ENCODE data around the gene MARCOL.

Gene MARCOL

DNA sequence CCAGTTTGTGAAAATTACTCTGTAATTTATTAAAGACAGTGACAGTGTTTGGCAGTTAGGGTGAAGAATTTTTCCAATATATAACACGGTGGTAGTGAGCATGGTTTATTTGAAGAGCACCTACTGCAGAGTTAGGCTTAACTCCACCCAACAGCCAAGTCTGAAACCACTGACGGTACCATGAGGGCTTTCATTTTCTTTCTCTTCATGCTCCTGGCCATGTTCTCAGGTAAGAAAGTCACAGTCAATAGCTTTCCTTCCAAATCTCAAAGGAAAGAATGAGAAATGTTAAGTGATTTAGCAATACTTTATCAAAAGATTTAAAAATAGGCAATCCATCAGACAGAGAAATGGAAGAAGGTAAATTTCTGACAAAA lies at the start of gene MARCOL:
Gene MARCOL, plus strand, starts transcription at position 108 of the 377 bp plus-strand sequence. Its CDS starts 73 bp downstream, at position 181.
- DNase-seq = no peak

DNA sequence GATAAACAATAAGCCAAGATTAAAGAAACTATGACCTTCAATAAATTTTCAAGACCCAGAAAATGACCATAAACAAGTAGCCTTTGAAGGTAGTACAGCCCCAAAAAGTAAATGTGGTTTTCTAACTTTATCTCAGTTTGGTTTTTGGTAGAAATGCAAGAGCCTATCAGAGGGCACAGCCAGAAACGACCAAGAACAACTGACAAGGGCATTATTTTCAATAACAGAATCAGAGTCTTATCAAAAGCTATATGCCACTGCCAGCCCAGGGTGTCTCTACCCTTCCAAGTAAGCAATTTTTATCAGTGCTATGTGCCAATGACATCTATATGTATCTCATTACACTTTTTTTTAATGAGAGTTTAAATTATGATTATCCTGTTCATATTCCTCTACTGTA lies 47.3 kb upstream of the MARCOL start:
- DNase-seq = no peak

- DNase-seq = no peak
These were observed 45.1 kb upstream of the MARCOL start for GRCh38 chr5:148193202-148193601.

DNA sequence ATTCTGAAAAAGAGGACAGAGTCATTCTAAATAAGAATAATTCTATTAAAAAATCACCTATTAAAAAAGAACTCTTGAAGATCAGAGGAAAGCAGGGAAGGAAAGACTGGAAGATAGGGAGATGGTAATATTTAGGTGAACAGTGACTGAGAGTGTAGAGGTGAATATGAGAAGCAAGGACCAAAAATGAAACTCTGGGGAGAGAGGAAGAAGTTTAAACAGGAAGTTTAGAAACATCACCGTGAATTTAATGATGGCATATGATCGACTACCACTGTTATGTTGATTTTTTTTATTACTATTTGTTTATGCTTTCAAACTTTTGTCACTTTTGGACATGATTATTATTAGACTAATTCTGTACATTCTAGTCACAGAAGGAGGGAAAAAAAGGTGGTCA lies 37.2 kb upstream of the MARCOL start:
- no peak for DNase-seq

DNA sequence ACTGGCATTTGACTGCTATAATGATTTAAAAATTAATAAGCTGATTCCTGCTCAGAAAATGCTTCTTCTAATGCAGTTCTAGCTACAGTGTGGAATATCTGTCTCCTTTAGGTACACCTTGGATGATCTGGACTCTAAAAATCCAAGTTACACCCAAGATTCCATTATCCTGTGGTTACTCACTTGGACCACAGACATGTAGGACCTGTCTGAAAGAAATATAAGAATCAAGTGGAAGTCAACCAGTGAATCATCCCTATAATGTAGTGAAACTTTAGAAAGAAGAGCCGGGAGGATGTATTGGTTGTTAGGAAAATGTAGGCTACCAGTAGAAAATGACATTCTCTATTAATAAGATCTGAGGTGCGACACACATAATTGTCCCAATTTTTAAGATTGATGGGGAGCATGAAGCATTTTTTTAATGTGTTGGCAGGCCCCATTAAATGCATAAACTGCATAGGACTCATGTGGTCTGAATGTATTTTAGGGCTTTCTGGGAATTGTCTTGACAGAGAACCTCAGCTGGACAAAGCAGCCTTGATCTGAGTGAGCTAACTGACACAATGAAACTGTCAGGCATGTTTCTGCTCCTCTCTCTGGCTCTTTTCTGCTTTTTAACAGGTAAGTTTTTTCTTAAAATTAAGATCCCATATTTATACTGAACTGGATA lies 35.7 kb upstream of the MARCOL start, which contains the start of gene SPINK6:
Gene SPINK6, plus strand, starts transcription at position 512 of the 673 bp plus-strand sequence. Its CDS starts 55 bp downstream, at position 567.
- no peak for DNase-seq

DNA sequence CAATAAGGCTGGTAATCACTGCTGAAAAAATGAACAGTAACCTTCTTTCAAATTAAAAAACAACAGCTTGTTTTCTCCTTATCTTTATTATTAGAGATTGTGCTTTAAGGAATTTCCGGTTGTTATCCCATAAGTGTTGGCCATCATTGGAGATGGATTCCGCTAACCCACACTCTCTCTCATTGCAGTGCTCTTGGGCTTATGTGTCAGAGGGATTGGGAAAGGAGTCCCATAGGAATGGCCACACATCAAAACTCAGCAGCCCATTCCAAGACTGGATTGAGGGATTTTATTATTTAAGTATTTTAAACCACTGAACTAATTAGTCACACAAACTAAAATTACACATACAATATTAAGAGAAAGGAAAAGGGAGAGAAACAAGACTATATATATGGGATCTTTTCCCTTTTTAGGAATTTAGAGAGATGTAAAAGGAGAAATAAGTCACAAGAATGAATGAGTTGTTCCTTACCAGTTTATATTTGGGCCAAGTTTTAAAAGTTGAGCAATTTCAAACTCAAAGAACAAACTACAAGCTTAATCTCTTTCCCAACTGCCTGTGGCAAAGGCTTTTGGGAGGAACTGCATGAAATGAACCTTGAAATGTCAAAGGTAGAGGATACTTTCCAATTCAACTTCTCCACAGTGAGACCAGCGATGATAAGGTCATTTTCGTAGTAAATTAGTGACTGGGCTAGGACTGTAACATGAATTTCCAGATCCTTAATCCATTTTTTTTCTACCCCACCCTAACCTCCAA lies 33.1 kb upstream of the MARCOL start:
- DNase-seq = no peak

- DNase-seq = no peak
These were observed 32.5 kb upstream of the MARCOL start for GRCh38 chr5:148205865-148206264.

DNA sequence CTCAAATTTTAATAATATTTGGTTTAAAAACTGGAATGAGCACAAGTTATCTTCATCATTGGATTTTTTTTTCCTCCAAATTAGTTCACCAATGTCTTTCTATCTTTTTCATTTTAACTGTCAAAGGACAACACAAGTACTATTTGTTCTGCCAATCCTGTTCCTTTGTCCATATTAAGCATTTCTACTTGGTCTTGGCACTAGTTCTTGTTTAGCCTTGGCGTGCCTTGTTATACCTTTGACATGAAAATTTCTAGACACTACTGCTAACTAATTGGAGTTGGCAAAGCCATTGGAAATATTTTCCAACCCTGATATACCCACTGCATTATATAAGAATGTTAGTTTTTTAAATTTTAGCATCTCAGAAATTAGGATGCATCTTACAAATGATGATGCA lies 31.7 kb upstream of the MARCOL start:
- DNase-seq = no peak

DNA sequence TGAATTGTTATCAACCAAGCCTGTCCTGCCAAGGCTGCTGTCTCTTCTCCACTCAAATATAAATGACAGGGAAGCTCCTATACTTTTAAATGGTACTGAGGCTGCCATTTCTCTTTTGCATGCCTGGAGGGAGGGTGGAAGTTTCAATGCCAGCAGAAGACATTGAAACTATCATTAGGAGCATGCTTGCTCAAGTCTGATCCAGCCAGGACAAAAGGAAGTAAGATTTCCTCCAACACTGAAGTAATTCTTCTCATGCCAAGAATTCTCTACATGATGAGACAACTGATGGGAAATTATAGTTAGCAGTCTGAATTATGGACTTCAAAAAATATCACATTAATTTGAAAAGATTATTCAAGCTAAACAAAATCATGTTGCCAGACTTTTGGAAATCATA lies 30.1 kb upstream of the MARCOL start:
- DNase-seq = no peak

DNA sequence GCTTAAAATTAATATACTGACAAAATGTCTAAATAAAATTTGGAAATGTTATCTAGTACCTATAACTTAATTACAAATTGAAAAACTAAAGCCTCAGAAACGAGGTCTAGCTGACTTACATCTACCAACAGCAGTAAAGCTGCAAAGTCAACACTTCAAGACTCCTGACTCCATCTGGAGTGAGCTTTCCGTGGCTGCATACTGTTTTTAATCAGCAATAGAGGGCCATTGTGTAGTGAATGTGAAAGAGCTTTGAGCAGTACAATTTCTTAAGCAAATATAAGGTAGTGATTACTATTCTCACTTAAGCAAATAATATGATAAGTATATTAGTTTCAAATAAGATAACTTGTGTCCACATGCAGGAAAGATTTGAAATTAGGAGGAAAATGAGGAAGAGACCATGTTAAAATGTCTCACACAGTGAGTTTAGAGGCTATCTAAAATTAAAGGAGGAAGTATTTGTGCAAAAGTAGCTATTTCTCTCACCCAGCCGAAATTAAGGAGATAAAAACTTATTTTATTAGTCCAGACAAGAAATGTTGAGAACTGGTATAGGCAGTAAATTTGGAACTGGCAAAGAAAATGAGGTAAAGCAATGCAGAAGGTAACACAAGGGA lies 29.1 kb upstream of the MARCOL start:
- no peak for DNase-seq

- DNase-seq = peak; percentile 59
These were observed 23.6 kb upstream of the MARCOL start for GRCh38 chr5:148214665-148215185.

DNA sequence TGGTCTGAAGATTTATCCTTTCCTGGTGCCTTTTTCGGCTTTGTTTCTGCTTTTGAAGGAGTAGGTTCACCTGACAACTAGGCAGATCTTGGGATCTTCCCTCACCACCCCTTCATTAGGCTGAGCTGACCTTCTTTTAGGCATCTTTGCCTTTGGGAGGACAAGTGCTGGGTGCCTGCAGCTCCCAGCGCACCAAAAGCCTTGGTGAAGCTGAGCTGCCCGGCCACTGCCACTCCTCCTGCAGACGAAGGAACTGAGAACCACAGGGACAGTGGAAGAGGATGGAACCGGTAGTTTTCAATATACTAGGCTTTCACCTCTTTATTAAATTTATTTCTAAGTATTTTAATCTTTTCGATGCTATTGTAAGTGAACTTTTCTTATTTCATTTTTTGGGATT lies 16.8 kb upstream of the MARCOL start:
- DNase-seq = no peak

DNA sequence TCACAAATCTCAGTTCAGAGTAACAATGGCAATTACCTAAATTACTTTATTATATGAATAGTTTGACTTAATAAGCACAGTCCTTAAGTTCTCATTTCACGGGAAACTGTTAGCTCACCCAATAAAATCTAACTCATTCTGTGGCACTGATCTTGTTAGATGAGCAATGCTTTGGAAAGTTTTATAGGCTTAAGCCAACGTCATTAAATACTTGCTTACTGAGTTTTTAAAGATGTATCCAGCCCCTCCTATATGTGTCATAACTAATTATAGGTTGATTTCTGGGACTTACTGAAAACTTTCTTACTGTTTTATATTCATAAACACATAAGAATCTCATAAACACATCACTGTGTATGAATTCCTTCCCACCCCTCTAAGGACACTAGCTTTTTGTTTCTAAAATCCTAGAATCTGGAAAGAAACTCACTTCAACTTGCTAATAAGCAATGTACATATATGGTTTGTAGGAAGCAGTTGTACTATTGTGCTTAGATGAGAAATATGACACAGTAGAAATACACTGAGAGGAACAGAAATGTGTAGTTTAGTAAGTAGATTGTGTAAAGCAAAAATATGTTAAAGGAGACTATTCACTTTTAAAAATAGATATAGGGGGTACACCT lies 14.1 kb upstream of the MARCOL start:
- DNase-seq = no peak

DNA sequence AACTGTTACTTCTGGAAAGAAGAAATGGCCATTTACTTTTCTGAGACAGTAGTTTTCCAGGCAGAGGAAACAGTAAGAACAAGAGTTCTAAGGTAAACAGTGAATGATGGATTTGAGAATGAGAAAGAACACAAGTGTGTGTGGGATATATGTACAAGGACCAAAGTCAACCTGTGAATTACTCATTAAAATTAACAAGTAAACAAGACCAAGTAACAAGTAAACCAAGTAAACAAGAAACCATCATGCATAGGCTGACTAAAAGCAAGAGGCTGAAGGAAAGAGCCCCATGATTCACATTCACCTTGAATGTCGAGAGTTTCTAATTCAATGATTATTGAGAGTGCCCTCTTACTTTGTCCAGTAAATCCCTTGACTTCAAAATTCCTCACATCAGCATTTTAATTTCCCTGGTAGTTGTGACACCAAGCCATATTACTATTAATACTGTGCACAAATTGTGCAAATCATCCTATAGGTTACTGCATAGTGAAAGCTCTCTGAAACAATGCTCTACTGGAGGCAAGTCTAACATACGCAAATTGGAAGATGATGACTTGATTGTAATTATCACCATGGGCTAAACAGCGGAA lies 9.8 kb upstream of the MARCOL start:
- DNase-seq = no peak

GRCh38 chr5:148229840-148230239 lies 8.5 kb upstream of the MARCOL start:
- DNase-seq = no peak

DNA sequence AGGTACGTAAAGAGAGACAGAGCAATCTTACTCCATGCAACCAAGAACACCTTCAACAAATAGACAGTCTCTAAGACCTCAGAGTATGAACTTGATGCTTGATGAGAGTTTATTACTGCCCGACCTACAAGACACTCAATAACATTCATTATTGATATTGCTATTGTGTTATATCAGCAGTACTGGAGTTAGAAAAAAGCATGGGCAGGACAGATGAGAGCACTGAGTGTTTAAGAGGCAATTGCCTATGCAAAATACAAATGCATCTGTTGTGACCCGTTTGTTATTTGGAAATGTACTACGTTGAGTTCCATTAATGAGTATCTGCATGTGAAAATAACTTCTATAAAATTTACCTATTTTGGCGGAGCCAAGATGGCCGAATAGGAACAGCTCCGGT lies 8.1 kb upstream of the MARCOL start:
- no peak for DNase-seq

DNA sequence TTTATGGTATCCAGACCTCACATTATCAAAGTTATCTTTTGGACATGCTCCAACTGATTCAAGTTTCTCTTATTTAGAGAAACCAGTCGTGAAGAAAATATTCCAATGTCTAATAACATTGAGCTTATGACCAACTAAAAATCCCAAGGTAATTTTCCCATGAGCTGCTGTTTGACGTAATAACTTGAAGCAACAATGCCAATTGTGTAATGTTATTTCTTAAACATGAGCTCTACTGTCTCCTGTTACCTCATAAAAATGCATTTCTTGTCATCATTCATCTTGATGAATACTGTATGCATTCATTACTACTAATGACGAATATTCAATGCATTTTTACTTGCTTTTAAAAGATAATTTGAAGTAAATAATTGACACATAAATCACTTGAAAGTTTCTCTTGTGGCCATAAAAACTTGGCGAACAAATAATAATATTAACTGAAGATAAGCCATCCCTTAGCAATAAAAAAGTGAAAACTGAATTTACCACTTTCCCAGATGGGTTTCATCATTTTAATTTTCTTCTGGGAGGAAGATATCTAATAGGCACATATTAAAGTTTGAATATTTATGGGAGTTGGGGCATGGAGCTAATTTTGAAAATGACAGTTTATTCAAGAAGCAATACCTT lies 424 bp upstream of the MARCOL start:
- DNase-seq = no peak

DNA sequence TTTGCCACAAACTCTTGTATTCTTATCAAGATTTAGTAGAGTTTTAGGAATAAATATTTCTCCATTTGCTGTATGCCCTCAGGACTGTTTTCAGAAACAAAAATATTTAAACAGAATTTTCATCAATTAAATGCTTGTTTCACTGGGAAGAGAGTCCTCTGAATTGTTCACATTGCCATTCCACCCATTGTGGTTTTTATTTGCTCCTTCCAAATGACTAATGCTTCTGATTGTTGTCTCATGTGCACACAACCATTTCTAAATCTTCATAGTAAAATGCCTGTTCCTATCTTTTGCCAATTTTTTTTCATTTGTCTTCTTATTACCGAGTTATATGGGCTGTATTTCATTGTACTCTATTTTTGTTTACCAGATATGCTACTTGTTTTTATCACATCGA lies 10.6 kb downstream of the MARCOL start:
- no peak for DNase-seq

GRCh38 chr5:148255456-148255855 lies 17.1 kb downstream of the MARCOL start:
- DNase-seq = no peak

DNA sequence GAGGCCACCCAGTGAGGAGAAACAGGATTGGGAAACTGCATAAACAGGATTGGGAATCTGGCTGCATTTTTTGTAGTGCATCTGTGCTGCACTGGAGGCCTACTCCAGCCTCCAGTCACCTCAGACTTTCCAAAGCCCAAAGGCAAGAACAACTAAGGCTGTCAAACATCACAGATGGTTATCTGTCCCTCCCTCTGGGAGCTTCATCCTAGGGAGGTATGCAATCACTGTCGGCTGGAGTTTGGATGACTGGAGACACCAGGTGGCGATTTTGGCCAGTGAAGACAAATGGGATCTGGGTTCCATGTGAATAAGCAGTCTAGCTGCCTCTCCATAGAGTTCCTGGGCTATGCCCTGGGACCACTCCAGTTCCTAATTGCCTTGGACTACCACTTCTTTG lies 21.0 kb downstream of the MARCOL start:
- no peak for DNase-seq

DNA sequence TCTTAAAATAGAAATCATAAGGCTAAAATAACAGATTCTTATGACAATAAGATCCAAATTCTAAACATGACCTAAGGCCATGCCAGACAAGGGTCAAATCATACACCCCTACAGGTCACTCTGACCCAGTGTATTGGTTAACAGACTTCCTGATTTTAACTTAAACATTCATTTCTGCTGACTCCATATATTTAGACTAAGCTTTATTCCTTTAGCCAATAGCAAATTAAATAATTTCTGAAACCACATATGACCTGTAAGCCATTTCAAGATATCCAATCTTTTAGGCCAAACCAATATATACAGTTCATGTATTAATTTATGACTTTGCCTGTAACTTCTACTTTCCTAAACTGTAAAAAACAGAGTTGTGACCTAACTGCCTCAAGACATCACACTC lies 22.9 kb downstream of the MARCOL start:
- DNase-seq = no peak

- DNase-seq = no peak
These were observed 29.6 kb downstream of the MARCOL start for GRCh38 chr5:148267962-148268361.

DNA sequence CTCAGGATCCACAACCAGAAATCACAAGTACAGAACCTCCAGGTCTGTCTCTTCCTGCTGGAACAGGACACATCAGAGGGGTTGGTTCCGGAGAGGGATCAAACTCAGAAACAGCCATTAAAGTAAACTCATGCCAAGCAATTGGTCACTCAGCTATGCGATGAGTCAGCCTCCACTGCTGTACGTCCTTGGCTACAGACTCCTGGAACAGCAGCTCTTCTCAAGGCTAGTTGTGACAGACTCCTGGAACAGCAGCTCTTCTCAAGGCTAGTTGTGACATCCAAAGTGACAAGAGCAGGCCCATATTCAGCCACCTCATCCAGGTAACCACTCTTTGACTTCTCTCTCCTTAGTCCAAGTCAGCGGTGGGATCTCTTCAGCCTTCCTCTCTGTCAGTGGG lies 30.2 kb downstream of the MARCOL start, which contains the start of gene SPINK13:
Gene SPINK13, plus strand, starts transcription at position 229 of the 400 bp plus-strand sequence. CDS start 1,279 bp downstream, outside the sequence.
- DNase-seq = no peak
